Stimulated activated CD4-positive, alpha-beta T cell treated with anti-CD3 and anti-CD28 coated beads, Interleukin-2, amount 100 ng/mL, for 4 hours (primary cell): ENCODE results near the gene CIRBP.

Source experiments
- DNase-seq: peaks from one replicate; pipeline ENCODE4 v3.0.0-alpha.2; 2020; ENCODE audit warnings: low read depth

CIRBP gene

DNA sequence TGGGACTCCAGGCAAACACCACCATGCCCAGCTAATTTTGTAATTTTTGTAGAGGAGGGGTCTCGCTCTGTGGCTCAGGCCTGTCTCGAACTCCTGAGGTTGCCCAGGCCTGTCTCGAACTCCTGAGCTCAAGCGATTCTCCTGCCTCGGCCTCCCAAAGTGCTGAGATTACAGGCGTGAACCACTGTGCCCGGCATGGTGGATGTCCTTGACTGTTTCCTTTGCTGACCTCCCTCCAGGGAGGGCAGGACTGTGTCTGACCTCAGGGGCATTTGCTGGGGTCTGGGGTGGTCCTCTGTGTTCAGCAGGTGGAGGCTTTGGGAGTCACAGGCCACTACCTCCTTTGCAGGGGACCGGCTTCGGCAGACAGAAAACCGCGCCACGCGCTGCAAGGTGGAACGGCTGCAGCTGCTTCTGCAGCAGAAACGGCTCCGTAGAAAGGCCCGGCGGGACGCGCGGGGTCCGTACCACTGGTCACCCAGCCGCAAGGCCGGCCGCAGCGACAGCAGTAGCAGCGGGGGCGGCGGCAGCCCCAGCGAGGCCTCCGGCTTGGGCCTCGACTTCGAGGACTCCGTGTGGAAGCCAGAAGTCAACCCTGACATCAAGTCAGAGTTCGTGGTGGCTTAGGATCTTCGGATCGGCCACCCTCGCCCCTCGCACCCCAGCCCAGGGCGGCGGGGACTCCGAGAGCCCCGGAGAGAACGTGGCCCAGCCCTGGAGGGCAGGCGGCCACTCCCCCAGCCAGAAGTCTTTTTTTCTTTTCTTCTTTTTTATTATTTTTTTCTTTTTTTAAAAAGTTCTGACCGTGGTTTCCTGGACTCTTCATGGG lies 12.3 kb upstream of the CIRBP start:
- DNase-seq: no peak

DNA sequence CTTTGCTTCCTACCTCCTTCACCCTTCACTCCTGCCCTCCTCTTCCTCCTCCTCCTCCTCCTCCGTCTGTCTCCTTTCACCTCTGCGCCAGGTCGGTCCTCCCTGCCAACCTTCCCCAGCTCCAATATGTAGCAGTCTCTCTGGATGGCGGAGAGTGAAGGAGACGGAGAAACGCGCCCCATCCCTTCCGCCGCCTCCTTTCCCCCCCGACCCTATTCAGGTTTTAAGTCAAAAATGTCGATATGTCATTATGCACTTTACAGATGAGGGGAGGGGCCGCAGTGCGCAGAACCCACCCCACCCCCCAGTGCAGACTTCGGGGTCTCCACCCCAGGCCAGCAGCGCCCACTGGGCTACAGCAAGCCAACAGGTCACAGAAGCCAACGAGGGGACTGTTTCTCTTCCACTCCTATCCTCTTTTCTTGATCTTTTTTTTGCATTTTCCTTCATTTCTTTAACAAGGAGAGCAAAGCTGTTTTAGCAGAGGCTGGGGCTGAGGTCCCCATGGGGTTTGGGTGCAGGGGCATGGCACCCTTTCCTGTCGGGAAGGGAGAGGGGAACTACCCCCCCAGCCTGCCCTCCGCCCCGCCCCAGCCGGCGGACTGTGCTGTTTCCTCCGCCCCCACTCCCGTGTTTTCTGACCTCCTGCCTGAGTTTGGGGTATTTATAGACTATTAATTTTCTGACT lies 11.5 kb upstream of the CIRBP start:
- no peak for DNase-seq

DNA sequence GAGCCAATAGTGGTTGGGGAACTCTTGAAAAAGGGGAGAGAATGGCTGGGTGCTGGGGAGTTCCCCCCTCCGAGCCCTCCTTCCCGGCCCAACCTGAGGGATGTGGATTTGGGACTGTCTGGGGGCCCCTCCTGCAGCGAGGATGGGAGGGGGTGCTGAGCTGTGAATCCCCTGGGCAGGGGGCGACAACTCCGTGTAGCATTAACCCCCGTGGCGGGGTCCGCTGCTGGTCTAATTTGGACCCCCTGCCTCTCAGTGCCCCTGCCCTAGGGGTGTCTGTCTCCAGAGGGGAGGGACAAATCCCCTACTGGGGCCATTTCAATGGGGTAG lies 11.0 kb upstream of the CIRBP start:
- DNase-seq: no peak

DNA sequence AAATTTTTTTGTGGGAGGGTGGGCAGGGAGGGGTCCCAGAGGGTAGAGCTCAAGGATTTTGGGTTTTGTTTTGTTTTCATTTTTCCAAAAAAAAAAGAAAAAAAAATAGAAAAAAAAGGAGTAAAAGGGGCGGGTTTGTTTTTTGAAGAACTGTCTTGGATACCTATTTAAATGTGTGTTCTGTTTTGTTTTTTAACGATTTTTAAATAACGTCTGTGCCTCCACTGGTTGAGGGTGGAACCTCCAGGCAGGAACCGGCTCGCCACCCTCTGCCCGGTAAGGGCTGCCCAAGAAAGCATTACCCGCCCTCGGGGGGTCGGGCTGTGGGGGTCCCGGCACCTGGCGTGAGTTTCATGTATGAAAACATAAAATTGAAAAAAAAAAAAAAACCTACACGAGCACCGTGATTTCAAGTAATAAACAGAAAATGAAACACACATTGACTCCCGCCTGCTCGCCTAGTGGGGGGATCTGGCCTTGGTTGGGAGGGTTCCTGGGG lies 10.4 kb upstream of the CIRBP start:
- DNase-seq: no peak

DNA sequence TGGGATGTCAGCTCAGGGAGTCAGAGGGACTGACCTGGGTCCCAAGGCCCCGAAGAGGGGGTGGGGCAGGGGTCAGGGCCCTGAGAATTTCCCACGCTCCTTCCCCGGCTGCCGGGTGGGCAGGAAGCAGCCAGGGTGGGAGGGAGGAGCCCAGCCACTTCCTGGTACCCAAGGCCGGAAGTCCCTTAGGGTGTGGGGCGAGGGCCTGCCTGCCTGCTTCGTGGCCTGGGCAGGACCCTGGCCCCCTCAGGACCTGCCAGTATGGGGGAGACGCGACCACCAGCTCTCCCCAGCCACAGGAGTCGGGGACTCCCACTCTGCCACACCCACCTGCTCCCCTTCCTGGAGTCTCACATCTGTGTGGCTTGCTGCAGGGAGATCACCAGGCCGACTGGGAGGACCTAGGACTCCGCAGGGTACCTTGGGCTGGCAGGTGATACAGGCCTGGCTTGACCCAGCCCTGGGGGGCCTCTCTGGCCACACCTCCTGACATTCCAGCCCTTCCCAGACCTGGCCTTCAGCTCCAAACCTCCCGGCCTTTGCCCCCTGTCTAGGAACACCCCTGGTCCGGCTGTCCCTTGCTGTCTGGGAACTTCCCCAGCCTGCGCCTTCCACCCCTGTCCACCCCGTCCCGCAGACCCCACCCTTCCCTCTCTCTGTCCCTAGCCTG lies 9.8 kb upstream of the CIRBP start:
- DNase-seq: no peak

DNA sequence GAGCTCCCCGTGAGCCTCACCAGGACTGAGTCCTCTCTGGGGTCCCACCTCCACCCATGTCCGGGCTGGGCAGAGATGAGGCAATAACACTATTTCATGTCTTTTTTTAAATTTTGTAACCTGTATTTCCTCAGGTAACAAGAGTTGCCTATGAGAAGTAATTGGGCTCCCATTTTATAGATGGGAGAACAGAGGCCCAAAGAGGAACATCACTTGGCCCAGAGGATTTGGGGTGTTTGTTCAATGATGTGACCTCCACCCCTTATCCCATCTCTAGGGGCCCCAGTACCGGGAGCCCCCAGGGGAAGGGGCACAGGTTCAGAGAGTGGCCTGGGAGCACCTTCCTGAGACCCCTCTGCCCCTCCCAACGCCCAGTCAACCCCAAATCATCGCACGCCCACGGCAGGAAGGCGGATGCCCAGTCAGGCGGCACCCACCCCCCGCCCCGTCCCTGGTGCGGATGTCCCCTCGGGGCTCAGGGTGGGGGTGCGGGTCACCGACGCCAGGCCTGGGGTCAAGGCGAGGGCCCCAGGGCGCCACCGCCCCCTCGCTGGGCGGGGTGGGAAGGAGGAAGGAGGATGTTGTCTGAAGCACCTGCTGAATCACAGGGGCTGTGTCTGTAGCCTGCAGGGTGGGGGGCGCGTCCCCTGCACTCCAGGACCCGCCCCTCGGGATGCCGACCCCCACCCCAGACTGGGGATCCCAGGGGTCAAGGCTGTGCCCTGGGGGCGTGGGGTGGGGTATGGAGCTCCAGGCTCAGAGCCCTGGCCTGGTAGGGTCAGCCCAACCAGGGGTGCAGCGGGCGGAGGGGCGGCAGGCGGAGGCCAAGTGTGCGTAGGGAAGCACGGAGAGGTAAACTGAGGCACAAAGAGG lies 9.0 kb upstream of the CIRBP start:
- DNase-seq: no peak

DNA sequence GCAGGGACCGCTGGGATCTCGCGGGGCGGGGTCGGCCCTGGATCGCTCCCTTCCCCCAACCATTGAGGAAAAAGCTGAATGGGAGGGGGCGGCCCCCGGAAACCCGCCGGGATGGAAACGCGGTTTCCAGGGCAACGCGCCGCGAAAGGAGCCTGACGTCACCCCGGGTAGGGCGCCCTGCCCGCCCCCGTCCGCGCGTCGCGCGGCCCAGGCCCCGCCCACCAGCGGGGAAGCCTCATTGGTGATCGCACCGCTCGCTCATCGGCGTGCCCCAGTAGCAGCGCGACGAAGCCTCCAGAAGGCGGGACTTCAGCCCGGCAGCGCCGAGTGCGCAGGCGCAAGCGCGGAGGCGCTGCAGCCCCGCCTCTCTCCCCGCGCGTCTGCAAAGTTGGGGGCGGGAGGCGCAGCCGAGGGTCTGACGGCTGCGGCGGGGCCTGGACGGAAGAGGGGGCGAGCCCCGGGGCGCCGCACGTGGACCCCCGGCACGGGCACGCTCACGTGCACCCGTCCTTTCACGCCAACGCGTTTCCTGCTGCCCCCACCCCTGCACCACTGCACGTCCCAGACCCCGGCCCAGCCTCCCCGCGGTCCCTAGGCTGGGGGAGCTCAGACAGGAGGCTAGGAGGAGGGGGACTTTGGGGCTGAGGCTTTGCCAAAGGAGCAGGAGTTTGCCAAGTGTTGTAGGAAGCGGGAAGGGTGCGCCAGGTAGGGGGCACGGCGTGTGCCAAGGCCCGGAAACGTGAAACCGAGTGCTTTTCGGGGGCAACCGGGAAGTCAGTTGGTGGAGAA lies 8.2 kb upstream of the CIRBP start:
- DNase-seq: peak; percentile 98

DNA sequence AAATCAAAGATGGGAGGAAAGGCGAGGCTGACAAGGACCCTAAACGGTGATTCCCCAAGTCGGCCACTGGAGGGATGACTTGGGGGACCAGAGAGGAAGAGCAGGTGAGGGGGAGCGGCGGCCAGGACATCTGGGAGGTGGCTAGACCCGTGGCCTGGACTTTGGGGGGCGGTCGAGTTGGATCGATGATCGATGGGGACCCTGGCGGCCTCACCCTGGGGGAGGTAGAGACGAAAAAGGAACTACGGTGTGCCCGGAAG lies 7.7 kb upstream of the CIRBP start:
- no peak for DNase-seq

DNA sequence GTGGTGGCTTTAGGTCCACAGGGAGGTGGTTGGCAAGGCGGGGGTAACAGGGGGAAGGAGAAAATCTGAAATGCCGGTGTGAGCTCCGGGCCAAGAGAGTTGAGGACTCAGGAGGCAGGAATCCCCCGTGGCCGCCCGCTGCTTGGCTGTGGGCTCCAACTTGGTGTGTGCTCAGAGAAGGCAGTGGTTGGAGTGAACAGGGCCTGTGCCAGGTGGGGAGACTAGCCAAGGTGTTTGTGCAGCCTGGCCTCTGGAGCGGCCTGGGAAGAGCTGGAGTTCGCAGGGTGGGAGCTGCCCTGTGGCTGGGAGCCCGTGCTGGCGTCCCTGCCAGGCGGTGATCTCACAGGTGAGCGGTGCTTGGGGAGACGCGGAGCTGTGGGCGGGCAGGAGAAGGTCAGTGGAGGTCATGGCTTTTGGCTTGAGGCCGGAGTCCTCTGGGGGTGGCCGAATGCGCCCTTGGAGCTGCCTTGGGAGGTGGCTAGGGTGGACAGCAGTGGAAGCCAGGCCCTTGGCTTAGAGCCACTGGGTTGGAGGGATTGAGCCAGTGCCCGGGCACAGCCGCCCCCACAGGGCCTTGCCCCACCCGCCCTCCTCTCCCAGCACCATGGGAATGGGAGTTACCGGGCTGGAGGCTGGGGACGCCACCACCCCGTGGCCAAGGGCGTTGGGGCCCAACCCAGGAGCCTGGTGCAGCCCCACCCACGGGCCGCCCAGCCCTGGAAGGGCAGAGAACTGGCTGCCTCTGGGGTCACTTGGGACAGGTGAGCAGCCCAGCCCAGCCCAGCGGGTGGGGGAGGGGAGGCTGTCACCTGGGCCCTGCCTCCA lies 7.1 kb upstream of the CIRBP start:
- no peak for DNase-seq

DNA sequence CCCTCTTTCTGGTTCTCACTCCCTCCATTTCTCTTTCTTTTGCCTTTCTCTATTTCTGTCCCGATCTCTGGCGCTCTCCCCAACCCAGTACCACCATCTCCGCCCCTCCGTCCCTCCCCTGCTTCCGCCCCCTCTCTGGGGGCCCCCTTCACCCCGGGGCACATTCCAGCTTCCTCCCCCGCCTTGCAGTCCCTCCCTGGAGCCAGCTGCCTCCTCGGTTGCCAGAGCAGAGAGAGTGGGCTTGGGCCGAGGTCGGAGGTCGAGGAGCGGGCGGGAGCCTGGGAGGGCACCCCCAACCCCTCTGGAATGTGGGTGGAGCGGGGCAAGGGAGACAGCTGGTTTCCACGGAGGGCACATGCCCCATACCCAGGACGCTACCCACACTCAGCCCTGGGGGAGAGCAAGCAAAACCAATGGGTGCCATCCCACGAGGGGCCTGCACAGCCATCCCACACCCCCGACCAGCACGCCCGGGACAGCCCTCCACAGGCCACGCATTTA lies 6.5 kb upstream of the CIRBP start:
- DNase-seq: no peak

DNA sequence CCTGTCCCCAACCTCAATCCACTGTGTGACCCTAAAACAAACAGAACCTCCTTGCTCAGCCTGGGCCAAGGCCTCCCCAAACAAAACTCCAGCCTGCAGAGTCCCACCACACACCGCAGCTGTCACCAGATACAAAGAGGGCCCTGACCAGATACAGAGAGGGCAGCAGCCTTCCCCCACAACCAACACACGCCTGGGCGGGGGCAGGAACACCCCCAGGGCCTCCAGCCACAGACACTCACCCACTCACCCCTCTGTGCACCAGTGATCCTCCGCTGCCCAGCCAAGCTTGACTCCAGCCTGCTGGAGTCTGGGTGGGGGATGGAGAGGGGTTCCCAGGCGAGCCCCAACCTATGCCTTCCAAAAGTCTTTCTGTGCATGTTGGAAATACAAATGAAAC lies 5.9 kb upstream of the CIRBP start:
- DNase-seq: no peak

DNA sequence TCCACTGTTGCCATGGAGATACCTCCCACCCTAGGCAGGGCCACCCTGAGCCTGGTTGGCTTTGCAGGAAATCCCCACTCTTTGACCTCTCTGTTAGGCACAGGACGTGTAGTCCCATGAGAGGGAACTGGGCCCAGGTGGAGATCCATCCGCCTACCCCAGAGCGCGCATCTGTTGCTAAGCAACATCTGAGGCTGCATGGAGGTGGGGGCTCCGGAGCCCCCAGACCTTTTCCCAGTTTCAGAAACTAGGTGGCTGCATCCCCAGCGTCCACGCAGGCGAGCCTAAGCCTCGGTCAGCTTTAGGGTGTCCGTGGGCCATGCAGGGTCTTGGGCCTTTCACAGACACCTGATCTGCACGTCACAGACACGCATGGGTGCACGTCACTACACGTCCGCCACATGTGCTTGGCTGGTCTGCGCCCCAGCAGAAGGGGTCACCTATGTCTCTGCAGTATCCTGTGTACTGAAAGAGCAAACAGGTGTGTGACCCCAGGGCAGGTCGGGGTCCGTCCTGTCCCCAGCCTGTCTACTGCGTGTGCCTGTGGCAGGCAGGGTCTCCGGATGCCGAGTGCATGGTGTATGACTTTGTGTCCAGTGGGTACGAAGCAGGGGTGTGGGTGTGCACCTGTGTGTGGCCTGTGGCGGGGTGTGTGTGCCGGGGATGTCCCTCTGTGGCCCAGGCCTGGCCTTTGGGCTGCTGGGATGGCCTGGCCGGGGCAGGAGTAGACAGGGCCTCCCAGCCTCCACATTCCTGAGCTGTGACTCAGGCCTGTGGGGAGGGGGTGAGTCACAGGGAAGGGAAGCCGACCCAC lies 4.1 kb upstream of the CIRBP start:
- DNase-seq: no peak

DNA sequence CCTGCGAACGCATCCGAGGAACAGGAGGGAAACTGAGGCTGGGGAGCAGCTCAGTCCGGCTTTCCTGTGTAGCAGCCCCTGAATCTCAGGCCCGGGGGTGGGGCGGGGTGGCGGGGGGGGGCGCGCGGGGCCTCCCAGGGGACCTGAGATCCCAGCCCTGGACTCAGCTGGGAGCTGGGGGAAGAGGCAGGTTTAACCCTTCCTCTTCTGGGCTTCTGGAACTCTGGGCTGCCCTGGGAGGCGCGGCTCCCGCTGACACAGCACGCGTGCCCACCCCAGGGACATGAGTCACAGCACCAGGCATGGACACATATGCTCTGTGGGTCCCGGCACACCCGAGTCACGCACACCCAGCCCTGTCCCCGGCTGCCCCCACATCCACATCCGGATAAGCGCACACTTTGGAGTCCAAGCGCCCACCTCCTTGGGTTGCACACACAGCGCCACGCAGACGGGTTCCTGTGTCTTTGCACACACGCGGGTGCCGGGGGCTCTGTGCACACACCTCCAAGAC lies 3.5 kb upstream of the CIRBP start:
- DNase-seq: no peak

DNA sequence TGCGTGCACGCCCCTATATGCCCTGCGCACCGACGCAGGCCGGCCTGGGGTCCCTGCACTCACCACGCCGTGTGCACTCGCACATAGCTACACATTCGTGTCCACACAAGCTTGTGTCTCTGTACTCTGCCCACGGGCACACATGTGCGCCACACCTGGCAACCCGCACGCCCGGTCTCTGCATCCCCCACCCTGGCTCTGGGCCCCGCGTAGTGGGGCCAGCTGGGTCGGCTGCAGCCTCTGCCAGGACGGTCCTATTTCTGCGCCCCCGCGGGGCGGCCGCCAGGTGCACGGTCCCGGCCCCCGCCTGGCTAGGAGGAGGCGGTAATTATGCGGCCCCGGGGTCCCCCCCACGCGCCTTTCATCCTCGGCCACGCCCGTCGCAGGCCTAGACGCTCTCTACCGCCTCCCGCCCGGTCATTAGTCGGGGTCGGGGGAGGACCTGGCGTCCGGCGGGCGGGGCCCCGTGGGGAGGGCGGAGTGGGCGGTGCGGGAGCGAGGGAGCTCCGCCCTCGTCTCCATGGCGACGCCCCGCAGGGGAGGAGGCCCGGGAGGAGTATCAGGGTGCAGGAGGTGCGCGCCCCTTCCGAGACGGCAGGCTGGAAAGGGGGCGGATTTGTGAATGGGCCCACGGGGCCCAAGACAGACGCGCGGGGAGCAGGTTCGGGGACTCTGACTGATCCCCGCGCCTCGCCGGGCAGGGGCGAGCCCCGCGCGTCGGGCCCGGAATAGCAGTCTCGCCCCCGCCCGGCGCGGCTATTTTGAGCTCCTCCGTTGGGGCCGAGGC lies 2.8 kb upstream of the CIRBP start:
- DNase-seq: peak; percentile 72

DNA sequence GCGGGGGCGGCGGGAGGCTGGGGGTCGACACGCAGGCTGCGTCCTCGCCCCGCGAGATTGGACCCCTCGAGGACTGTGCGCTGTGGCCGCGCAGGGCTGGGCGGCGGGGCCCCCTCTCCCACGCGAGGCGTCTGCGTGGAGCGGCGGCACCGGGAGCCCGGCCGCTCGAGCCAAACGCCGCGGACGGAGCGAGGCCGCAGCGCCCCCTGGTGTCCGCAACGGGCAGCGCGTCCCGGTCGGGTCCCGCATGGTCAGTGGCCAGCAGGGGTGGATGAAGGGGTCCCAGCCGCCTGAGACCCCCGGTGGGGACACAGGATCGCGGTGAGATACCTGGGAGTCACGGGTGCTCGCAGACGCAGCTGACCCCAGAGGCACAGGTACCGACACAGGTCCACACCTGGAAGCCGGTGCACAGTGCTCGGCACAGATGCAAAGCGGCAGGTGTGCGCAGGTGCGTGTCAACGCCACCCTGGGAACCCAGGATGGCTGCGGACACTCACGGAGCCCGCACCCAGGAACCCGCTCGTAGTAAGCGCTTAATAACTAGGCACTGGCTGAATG lies 2.1 kb upstream of the CIRBP start:
- DNase-seq: no peak

DNA sequence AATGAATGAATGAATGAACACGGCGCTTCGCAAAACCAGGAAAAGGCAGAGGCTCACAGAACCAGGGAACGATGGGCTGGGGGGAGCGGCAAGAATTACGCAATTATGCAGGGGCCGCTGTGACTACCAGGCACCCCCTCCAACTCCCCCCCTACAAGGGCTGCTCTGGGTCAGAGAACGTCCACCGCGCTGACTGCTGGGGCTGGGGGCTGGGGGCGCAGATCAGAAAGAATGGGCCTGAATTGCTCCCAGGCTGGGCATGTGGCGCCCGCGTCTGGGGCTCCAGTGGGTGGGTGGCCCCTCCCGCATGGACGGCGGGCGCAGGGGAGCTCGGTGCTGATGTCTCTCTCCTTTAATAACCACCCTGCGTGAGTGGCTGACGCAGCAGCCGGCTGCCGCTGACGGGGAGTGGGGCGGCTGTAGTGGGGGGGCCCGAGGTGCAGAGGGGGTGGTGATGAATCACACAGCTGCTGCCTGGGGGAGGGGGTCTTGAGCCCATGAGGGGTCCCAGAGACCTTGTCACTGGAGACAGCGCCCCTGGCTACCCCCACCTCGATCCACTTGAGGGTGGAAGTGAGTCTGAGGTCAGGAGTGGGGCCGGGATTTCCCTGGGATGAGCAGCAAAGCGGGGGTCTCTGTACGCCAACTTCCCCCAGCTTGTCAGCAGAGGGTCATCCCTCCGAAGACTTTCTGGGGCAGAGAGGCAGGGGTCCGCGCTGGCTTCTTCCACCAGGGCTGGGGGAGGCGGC lies 1.5 kb upstream of the CIRBP start:
- no peak for DNase-seq

DNA sequence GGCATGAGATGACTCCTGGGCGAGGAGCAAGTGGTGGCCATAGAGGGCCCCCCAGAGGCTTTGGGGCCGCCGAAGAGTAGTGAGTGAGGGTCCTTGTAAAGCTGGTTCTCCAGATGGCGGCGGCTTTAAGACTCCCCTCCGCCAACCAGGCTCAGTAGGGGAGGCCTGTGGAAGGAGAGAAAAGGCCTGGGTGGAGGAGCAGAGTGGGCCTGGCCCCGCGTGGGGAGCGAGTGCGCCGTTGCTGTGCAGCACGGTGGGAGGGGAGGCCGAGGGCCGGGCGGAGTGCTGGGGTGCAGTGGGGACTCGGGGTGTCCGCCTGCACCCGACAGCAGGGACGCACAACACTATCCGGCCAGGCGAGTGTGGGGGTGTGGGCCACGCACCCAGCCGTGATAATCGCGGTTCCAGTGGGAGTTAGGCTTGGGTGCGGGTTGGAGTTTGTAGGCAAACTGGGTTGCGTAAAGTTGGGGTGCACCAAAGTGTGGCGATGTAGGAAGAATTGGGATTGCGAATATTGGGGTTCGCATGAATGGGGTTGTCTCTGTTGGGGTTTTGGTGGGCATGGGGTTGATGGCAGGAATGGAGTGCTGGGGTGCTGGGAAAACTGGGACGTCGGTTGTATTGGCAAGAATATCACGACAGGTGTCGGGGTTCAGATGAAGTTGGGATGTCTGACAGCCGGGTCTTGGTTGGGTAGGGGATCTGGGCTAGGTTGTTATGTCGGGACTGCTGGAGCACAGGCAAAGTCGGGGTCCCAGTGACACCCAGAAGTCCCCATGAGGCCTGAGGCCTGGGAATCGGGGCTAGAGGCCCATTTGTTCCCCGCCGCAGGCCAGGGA lies 687 bp upstream of the CIRBP start:
- no peak for DNase-seq
